Spleen (tissue), 11 donors: ENCODE measurements around the gene TP73. TPM values are rescaled to one million over a fixed set of nuclear protein-coding genes. Genes with fewer than 3 reads are reported as not detected.

ENCODE experiments used
- DNase-seq: peaks from one replicate; pipeline ENCODE4 v3.0.0-alpha.2; 2020
- H3K27ac ChIP-seq, 8 donors: fragments of 200-600 bp; sonication (generic) in 7 of 8; 1 replicate in 4 of 8; 2 replicates in 4 of 8; pipeline versions ENCODE4 v1.5.0 to v1.8.0; 2016 to 2021; ENCODE audit warnings: inconsistent platforms in 4 of 8, mild to moderate bottlenecking in 4 of 8, moderate library complexity in 1 of 8
- H3K27me3 ChIP-seq, 7 donors: fragments of 200-600 bp; sonication (generic) in 6 of 7; replicated peaks in 1 of 7; 1 replicate in 4 of 7; 2 replicates in 3 of 7; pipeline versions ENCODE4 v1.5.0 to v1.8.0; 2016 to 2021; ENCODE audit warnings: inconsistent platforms in 3 of 7, mild to moderate bottlenecking in 1 of 7
- H3K36me3 ChIP-seq, 6 donors: fragments of 200-600 bp; sonication (generic) in 5 of 6; 1 replicate in 4 of 6; 2 replicates in 2 of 6; pipeline versions ENCODE4 v1.5.0 to v1.8.0; 2016 to 2021; ENCODE audit warnings: inconsistent platforms in 2 of 6
- H3K4me1 ChIP-seq, 6 donors: fragments of 200-600 bp; sonication (generic) in 5 of 6; 1 replicate in 3 of 6; 2 replicates in 3 of 6; pipeline versions ENCODE4 v1.5.0 to v1.8.0; 2016 to 2021; ENCODE audit warnings: inconsistent platforms in 3 of 6
- H3K4me3 ChIP-seq, 8 donors: fragments of 200-600 bp; sonication (generic) in 7 of 8; 1 replicate in 4 of 8; 2 replicates in 4 of 8; pipeline versions ENCODE4 v1.5.0 to v1.8.0; 2016 to 2021; ENCODE audit warnings: inconsistent platforms in 4 of 8, mild to moderate bottlenecking in 4 of 8, moderate library complexity in 2 of 8
- H3K9me3 ChIP-seq, 8 donors: fragments of 200-600 bp; sonication (generic) in 7 of 8; 1 replicate in 4 of 8; 2 replicates in 4 of 8; pipeline versions ENCODE4 v1.5.0 to v1.8.0; 2016 to 2021; ENCODE audit warnings: inconsistent platforms in 4 of 8
- POLR2A ChIP-seq, 3 donors: fragments of 450-650 bp; IDR thresholded peaks; one replicate each; pipeline ENCODE4 v1.5.1; 2017; ENCODE audit warnings: antibody characterized with exemption in 3 of 3, mild to moderate bottlenecking in 1 of 3
- POLR2AphosphoS5 ChIP-seq, 3 donors: sonication (generic); formaldehyde crosslinking; IDR thresholded peaks; one replicate each; pipeline ENCODE4 v1.5.1; 2017; ENCODE audit warnings: antibody characterized with exemption in 3 of 3
- WGBS, 5 donors: extraction: QIAGEN DNeasy Blood & Tissue Kit in 3 of 5; methylation state at CpG; one replicate each; pipeline versions ENCODE4 v1.1.5 to v1.1.7; 2013 to 2018; 5-methylcytosine and 5-hydroxymethylcytosine counted together
- intact Hi-C: fragments of 100-400 bp; cut with DNase I; formaldehyde crosslinking; loops from one replicate; pipeline ENCODE4 v1.15.0; 2023; ENCODE audit warnings: low total_unique reads
- polyA plus RNA-seq, 3 donors: library from polyadenylated mRNA; stranded (reverse); fragments of 200-250 nt; gene quantifications; one replicate each; pipeline ENCODE4 v1.2.1, GENCODE V29; 2013
- total RNA-seq, 7 donors: library from RNA; depleted of rRNA in 3 of 7; stranded (reverse); fragments of >200 nt in 3 of 7; fragmentation: NEBNext Ultra II Directional in 4 of 7; extraction: Animal tissue kit (Norgen Biotek cat#: 25700) in 4 of 7; gene quantifications; one replicate each; pipeline versions ENCODE4 v1.1.0 to v1.2.1, GENCODE V29; 2016 to 2021
- TF ChIP-seq, protein P1 (sequence below), 11 experiments: fragments of 200-600 bp in 7 of 11; fragments of 450-650 bp in 4 of 11; sonication (generic) in 4 of 11; IDR thresholded peaks in 8 of 11; conservative IDR thresholded peaks in 3 of 11; 1 replicate in 7 of 11; 2 replicates in 4 of 11; pipeline versions ENCODE4 v1.4.0 to v1.8.0; 2016 to 2021; ENCODE audit warnings: antibody characterized with exemption in 11 of 11, inconsistent platforms in 4 of 11, mild to moderate bottlenecking in 1 of 11
- donor health status: healthy with polysubstance abuse.
- donor health status: DM: no; HTN: no; CAD: no; lungs with moderate emphysema.
- donor health status: DM: no; HTN: no; CAD: no.
- donor health status: Bipolar disorder and iron deficiency.
- donor health status: healthy.
- donor health status: DM: no; HTN: no; CAD: no.
- donor health status: DM: yes; HTN: yes; CAD: no.

TP73 gene
- total and polyA plus RNA-seq, 10 donors, result 0.11 to 4.3 (median 0.96) TPM

- intact Hi-C loops, result no loop called here
- Histone ChIP-seq H3K4me1 (peaks cover 7 to 58% (median 35%) of the 10 kb centered on the region in 6 donors), H3K27me3 (peaks cover 0 to 51% (median 0%) of the 10 kb centered on the region in 7 donors), H3K36me3 (no peaks in the 10 kb centered on the region), H3K27ac (no peak overlapping the region), H3K9me3 (no peaks in the 10 kb centered on the region), H3K4me3 (no peak overlapping the region)
- TF ChIP-seq POLR2AphosphoS5 (IDR thresholded peaks at IDR 0.05), result no peak
- TF ChIP-seq, protein P1, sequence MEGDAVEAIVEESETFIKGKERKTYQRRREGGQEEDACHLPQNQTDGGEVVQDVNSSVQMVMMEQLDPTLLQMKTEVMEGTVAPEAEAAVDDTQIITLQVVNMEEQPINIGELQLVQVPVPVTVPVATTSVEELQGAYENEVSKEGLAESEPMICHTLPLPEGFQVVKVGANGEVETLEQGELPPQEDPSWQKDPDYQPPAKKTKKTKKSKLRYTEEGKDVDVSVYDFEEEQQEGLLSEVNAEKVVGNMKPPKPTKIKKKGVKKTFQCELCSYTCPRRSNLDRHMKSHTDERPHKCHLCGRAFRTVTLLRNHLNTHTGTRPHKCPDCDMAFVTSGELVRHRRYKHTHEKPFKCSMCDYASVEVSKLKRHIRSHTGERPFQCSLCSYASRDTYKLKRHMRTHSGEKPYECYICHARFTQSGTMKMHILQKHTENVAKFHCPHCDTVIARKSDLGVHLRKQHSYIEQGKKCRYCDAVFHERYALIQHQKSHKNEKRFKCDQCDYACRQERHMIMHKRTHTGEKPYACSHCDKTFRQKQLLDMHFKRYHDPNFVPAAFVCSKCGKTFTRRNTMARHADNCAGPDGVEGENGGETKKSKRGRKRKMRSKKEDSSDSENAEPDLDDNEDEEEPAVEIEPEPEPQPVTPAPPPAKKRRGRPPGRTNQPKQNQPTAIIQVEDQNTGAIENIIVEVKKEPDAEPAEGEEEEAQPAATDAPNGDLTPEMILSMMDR (IDR thresholded peaks at IDR 0.05 in 8 of 11, conservative IDR thresholded peaks at IDR 0.05 in 3 of 11), result no peak
- no peak for TF ChIP-seq POLR2A (IDR thresholded peaks at IDR 0.05)
- 66 to 81% (median 78%) methylated on average over 10 to 20 of the region's 20 CpGs for WGBS, 5 donors
- no peak for DNase-seq
Observed at GRCh38 chr1:3680488-3681230, 28.3 kb downstream of the TP73 start.

GRCh38 chr1:3681231-3681897, 29.0 kb downstream of the TP73 start:
- no peak for DNase-seq
- no peak for TF ChIP-seq POLR2A (IDR thresholded peaks at IDR 0.05)
- TF ChIP-seq, protein P1 (IDR thresholded peaks at IDR 0.05 in 8 of 11, conservative IDR thresholded peaks at IDR 0.05 in 3 of 11), result no peak
- no peak for TF ChIP-seq POLR2AphosphoS5 (IDR thresholded peaks at IDR 0.05)
- H3K4me3 ChIP-seq, result no peak overlapping the region
- 90 to 96% (median 93%) methylated on average over 9 to 19 of the region's 19 CpGs for WGBS, 5 donors
- peaks cover 0 to 58% (median 0%) of the 10 kb centered on the region in 7 donors for H3K27me3 ChIP-seq
- intact Hi-C loops, result no loop called here
- no peaks in the 10 kb centered on the region for H3K36me3 ChIP-seq
- no peaks in the 10 kb centered on the region for H3K9me3 ChIP-seq
- H3K4me1 ChIP-seq, result peaks cover 7 to 51% (median 34%) of the 10 kb centered on the region in 6 donors
- H3K27ac ChIP-seq, result no peak overlapping the region

GRCh38 chr1:3681898-3682806, 29.8 kb downstream of the TP73 start:
- intact Hi-C loops, result no loop called here
- Histone ChIP-seq H3K9me3 (no peaks in the 10 kb centered on the region), H3K4me3 (no peak overlapping the region), H3K27me3 (peaks cover 0 to 60% (median 0%) of the 10 kb centered on the region in 7 donors), H3K4me1 (peaks cover 7 to 43% (median 26%) of the 10 kb centered on the region in 6 donors), H3K36me3 (no peaks in the 10 kb centered on the region), H3K27ac (no peak overlapping the region)
- 85 to 94% (median 91%) methylated on average over 14 to 27 of the region's 27 CpGs for WGBS, 5 donors
- DNase-seq, result no peak
- TF ChIP-seq, protein P1 (IDR thresholded peaks at IDR 0.05 in 8 of 11, conservative IDR thresholded peaks at IDR 0.05 in 3 of 11), result no peak
- TF ChIP-seq POLR2AphosphoS5 (IDR thresholded peaks at IDR 0.05) (no peak), POLR2A (IDR thresholded peaks at IDR 0.05) (no peak)
